ENCODE results near the gene CDKN2C.

Gene CDKN2C

DNA sequence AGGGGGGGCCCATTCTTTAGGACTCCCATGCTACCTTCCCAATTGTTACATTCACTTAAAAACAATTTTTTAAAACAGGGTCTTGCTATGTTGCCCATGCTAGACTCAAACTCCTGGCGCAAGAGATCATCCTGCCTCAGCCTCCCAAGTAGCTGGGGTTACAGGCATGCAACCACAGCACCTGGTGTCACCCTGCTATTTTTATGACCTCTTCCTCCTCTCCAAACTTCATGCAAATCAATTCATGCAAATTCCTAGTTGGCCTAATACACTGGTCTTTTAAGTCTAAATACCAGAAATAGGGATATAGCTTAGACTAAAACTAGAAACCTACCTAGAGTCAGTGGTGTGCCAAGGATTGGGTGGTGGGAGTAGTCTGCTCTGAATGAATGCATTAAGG lies 30.1 kb downstream of the CDKN2C start:
- no peak for TF ChIP-seq EGR1 (IDR thresholded peaks at IDR 0.05)
- TF ChIP-seq TAF1 (IDR thresholded peaks at IDR 0.05; ENCODE audit: low read depth): no peak
- TF ChIP-seq, protein P1, sequence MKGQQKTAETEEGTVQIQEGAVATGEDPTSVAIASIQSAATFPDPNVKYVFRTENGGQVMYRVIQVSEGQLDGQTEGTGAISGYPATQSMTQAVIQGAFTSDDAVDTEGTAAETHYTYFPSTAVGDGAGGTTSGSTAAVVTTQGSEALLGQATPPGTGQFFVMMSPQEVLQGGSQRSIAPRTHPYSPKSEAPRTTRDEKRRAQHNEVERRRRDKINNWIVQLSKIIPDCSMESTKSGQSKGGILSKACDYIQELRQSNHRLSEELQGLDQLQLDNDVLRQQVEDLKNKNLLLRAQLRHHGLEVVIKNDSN (IDR thresholded peaks at IDR 0.05): no peak
- TF ChIP-seq NFIC (IDR thresholded peaks at IDR 0.05): no peak
- no peak for TF ChIP-seq RAD21 (IDR thresholded peaks at IDR 0.05; ENCODE audit: low read depth)
- no peak for TF ChIP-seq TEAD4 (IDR thresholded peaks at IDR 0.05)
- TF ChIP-seq YY1 (IDR thresholded peaks at IDR 0.05; ENCODE audit: low read depth): no peak
- TF ChIP-seq, protein P2, sequence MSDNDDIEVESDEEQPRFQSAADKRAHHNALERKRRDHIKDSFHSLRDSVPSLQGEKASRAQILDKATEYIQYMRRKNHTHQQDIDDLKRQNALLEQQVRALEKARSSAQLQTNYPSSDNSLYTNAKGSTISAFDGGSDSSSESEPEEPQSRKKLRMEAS (IDR thresholded peaks at IDR 0.05): no peak
- TF ChIP-seq CEBPB (IDR thresholded peaks at IDR 0.05): no peak
- TF ChIP-seq FOXM1 (IDR thresholded peaks at IDR 0.05; ENCODE audit: borderline replicate concordance, low read depth): no peak
- TF ChIP-seq, protein P3, sequence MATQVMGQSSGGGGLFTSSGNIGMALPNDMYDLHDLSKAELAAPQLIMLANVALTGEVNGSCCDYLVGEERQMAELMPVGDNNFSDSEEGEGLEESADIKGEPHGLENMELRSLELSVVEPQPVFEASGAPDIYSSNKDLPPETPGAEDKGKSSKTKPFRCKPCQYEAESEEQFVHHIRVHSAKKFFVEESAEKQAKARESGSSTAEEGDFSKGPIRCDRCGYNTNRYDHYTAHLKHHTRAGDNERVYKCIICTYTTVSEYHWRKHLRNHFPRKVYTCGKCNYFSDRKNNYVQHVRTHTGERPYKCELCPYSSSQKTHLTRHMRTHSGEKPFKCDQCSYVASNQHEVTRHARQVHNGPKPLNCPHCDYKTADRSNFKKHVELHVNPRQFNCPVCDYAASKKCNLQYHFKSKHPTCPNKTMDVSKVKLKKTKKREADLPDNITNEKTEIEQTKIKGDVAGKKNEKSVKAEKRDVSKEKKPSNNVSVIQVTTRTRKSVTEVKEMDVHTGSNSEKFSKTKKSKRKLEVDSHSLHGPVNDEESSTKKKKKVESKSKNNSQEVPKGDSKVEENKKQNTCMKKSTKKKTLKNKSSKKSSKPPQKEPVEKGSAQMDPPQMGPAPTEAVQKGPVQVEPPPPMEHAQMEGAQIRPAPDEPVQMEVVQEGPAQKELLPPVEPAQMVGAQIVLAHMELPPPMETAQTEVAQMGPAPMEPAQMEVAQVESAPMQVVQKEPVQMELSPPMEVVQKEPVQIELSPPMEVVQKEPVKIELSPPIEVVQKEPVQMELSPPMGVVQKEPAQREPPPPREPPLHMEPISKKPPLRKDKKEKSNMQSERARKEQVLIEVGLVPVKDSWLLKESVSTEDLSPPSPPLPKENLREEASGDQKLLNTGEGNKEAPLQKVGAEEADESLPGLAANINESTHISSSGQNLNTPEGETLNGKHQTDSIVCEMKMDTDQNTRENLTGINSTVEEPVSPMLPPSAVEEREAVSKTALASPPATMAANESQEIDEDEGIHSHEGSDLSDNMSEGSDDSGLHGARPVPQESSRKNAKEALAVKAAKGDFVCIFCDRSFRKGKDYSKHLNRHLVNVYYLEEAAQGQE (IDR thresholded peaks at IDR 0.05; ENCODE audit: low read depth): no peak

DNA sequence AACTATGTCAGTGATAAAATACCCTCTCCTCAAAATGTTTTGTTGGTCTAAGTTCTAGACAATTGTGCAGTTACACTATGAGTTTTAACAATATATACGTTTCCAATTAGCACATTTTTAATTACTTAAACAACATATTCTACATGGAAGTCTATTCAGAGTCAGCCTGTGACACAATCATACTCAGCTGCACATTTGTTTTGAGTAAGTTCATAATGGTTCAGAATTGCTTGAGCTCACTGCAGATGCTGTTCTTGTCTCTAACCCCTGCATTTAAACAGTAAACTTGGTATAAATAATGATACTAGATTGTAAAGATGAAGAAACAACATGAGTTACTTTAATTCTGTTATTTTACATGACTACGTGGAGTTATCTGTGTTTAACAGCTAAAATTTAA lies 30.6 kb downstream of the CDKN2C start:
- TF ChIP-seq EGR1 (IDR thresholded peaks at IDR 0.05): no peak
- TF ChIP-seq TEAD4 (IDR thresholded peaks at IDR 0.05): no peak
- TF ChIP-seq YY1 (IDR thresholded peaks at IDR 0.05; ENCODE audit: low read depth): no peak
- no peak for TF ChIP-seq FOXM1 (IDR thresholded peaks at IDR 0.05; ENCODE audit: borderline replicate concordance, low read depth)
- no peak for TF ChIP-seq EP300 (IDR thresholded peaks at IDR 0.05; ENCODE audit: borderline replicate concordance)
- no peak for TF ChIP-seq TCF12 (IDR thresholded peaks at IDR 0.05; ENCODE audit: low read depth)
- no peak for TF ChIP-seq CREB1 (IDR thresholded peaks at IDR 0.05; ENCODE audit: low read depth)
- TF ChIP-seq CEBPB (IDR thresholded peaks at IDR 0.05): no peak
- no peak for TF ChIP-seq TAF1 (IDR thresholded peaks at IDR 0.05; ENCODE audit: low read depth)
- TF ChIP-seq, protein P3 (IDR thresholded peaks at IDR 0.05; ENCODE audit: low read depth): no peak
- TF ChIP-seq, protein P2 (IDR thresholded peaks at IDR 0.05): no peak
- TF ChIP-seq, protein P1 (IDR thresholded peaks at IDR 0.05): no peak
- no peak for TF ChIP-seq RAD21 (IDR thresholded peaks at IDR 0.05; ENCODE audit: low read depth)
- no peak for TF ChIP-seq NFIC (IDR thresholded peaks at IDR 0.05)
- TF ChIP-seq ZBTB7A (IDR thresholded peaks at IDR 0.05; ENCODE audit: low read depth): no peak

DNA sequence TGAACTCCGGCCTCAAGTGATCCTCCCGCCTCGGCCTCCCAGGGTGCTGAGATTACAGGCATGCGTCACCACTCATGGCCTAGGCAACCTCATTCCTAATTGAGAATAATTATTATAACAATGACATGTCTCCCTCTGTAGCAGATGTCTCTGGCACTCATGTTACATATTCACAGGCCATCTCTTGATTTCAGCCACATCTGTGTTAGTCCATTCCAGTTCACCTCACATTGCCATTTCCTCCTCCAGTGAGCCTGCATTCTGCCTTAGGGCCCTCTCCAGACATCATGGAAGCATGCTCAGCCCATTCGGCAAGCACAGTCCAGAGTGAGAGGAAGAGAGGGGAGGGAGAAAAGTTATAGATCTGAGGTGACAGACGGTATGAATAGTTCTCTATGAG lies 32.5 kb downstream of the CDKN2C start:
- TF ChIP-seq, protein P3 (IDR thresholded peaks at IDR 0.05; ENCODE audit: low read depth): no peak
- TF ChIP-seq RAD21 (IDR thresholded peaks at IDR 0.05; ENCODE audit: low read depth): no peak
- no peak for TF ChIP-seq FOXM1 (IDR thresholded peaks at IDR 0.05; ENCODE audit: borderline replicate concordance, low read depth)
- TF ChIP-seq, protein P2 (IDR thresholded peaks at IDR 0.05): no peak
- TF ChIP-seq YY1 (IDR thresholded peaks at IDR 0.05; ENCODE audit: low read depth): no peak
- TF ChIP-seq CEBPB (IDR thresholded peaks at IDR 0.05): no peak
- TF ChIP-seq EGR1 (IDR thresholded peaks at IDR 0.05): no peak
- TF ChIP-seq EP300 (IDR thresholded peaks at IDR 0.05; ENCODE audit: borderline replicate concordance): no peak
- TF ChIP-seq TEAD4 (IDR thresholded peaks at IDR 0.05): no peak
- no peak for TF ChIP-seq NFIC (IDR thresholded peaks at IDR 0.05)
- TF ChIP-seq, protein P1 (IDR thresholded peaks at IDR 0.05): no peak
- TF ChIP-seq TAF1 (IDR thresholded peaks at IDR 0.05; ENCODE audit: low read depth): no peak
- no peak for TF ChIP-seq TCF12 (IDR thresholded peaks at IDR 0.05; ENCODE audit: low read depth)
- no peak for TF ChIP-seq ZBTB7A (IDR thresholded peaks at IDR 0.05; ENCODE audit: low read depth)

DNA sequence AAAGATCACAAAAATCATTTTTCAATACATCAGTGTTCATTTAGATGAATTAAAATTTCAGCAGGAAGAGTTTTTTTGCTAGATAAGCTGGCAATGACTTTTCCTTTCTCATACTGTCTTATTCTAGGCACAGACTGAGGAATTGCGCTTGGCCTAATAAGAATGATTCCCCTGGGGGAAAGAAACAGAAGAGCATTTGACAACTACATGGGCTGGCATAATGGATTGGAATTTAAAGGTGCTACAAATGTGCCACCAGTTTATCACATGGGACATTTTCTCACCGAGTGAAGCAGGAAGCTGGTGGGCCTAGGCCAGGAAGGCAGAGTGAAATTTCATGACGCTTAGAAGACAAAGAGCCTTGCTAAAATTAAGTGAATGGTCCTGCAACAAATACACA lies 39.3 kb downstream of the CDKN2C start:
- no peak for TF ChIP-seq ZBTB7A (IDR thresholded peaks at IDR 0.05; ENCODE audit: low read depth)
- TF ChIP-seq RAD21 (IDR thresholded peaks at IDR 0.05; ENCODE audit: low read depth): no peak
- no peak for TF ChIP-seq FOXM1 (IDR thresholded peaks at IDR 0.05; ENCODE audit: borderline replicate concordance, low read depth)
- TF ChIP-seq CEBPB (IDR thresholded peaks at IDR 0.05): no peak
- TF ChIP-seq, protein P3 (IDR thresholded peaks at IDR 0.05; ENCODE audit: low read depth): no peak
- no peak for TF ChIP-seq EP300 (IDR thresholded peaks at IDR 0.05; ENCODE audit: borderline replicate concordance)
- TF ChIP-seq TAF1 (IDR thresholded peaks at IDR 0.05; ENCODE audit: low read depth): no peak
- TF ChIP-seq YY1 (IDR thresholded peaks at IDR 0.05; ENCODE audit: low read depth): no peak
- TF ChIP-seq, protein P1 (IDR thresholded peaks at IDR 0.05): no peak
- no peak for TF ChIP-seq NFIC (IDR thresholded peaks at IDR 0.05)
- no peak for TF ChIP-seq CREB1 (IDR thresholded peaks at IDR 0.05; ENCODE audit: low read depth)
- TF ChIP-seq TEAD4 (IDR thresholded peaks at IDR 0.05): no peak
- no peak for TF ChIP-seq TCF12 (IDR thresholded peaks at IDR 0.05; ENCODE audit: low read depth)
- no peak for TF ChIP-seq EGR1 (IDR thresholded peaks at IDR 0.05)

Data from Ishikawa (cell line).